ENCODE data around the gene TMEM51.

The TMEM51 gene

GRCh38 chr1:15246960-15247614 lies 93.5 kb downstream of the TMEM51 start, which contains the start of gene FHAD1:
Gene FHAD1 (plus strand): TSS chr1:15247223. CDS start chr1:15251785, 4,562 bp downstream.
- peak; percentile 78 for DNase-seq (ENCODE audit: low spot score)

DNA sequence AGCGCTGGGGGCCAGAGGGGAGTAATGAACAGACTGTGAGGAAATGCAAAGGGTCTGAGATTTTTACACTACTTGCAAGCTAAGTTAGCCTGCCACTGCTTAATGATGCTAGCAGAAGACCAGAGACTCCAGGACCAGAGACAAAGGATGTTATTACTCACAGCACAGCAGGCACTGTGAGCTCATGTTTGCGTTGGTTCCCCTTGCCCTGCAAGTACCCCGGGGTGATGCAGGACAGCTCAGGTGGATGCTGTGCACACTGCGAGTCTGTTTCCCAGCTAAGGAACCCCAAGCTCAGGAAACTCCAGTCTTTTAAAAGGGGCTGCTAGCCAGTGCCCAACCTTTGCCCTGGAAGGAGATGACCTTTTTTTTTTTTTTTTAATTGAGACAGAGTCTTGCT lies 94.7 kb downstream of the TMEM51 start:
- no peak for DNase-seq (ENCODE audit: low spot score)

- no peak for DNase-seq (ENCODE audit: low spot score)
These were observed 95.5 kb downstream of the TMEM51 start for GRCh38 chr1:15249081-15249480.

DNA sequence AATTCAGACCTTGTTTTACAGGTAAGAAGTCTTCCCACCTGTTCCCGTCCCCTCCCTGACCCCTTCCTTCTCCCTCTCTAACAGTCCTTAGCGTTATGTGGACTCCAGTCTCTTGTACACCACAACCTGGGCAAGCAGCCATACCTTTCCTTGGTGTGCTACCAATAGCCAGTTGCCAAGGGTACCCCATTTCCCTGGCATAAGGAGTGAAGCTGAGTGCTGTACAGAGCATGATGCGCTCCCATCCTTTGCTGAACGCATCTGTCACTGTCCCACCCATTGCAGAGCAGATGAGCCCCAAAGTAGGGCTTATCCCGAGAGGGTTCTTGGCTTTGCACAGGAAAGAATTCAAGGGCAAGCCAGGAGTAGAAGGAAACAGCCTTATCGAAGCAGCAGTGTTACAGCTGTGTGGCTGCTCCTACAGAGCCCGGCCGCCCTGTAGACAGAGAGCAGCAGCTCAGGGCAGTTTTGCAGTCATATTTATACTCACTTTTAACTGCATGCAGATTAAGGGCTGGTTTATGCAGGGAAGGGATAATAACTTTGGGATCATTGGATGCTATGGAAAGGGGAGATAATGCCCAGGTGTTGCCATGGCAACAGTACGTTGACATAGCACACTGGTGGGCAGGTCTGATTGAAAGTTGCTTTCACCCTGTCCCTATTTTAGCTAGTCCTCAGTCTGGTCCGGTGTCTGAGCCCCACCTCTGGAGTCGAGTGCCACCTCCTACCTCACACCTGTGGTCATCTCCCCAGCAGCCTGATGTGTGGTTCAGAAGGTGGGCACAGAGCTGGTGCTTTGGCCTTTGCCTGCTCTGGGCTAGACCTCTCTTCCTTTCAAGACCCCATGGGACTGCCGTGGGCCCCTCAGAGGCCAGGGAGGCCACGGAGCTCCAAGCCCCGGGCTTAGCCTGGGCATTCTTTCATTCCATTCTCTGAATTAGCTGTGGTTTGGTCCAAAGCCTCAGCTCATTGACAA lies 98.6 kb downstream of the TMEM51 start:
- no peak for DNase-seq (ENCODE audit: low spot score)

DNA sequence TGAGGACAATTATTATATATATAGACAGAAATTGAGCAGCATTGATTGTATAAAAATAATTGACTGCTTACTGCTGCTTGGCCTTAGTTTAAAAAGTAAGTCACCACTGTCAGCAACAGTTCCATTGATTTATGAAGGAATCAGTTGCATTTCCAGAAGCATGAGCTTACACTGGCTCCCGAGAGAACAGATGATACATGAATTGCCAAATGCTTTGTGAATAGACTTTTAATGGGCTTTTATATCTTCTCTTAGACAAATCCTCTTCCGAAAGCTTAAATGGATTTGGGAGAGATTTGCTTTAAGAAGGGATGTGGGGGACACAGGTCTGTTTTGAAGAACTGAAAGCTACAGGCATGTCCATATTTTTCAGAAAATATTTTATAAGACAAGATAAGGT lies 101.0 kb downstream of the TMEM51 start:
- DNase-seq (ENCODE audit: low spot score), result no peak

GRCh38 chr1:15255582-15256149 lies 102.1 kb downstream of the TMEM51 start:
- DNase-seq (ENCODE audit: low spot score), result no peak

- no peak for DNase-seq (ENCODE audit: low spot score)
These were observed 103.0 kb downstream of the TMEM51 start for GRCh38 chr1:15256584-15256983.

DNA sequence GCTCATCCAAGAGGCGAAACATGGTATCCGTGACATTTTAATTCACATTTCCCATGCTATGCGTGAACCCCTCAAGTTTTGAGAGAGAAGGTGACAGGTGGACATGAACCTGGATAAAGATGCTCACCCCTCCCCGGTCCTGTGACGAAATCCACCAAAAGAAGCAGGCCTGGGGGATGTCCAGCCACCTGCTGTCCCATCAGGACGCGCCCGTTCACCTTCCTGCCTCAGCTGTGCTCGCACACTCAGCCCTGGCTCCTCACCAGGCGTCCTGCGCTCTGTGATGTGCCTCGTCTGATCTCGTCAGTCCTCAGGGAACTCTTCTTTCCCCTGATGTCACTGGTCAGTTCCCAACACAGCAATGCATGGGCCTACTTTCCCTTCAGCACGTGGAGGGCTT lies 103.8 kb downstream of the TMEM51 start:
- DNase-seq (ENCODE audit: low spot score), result no peak

DNA sequence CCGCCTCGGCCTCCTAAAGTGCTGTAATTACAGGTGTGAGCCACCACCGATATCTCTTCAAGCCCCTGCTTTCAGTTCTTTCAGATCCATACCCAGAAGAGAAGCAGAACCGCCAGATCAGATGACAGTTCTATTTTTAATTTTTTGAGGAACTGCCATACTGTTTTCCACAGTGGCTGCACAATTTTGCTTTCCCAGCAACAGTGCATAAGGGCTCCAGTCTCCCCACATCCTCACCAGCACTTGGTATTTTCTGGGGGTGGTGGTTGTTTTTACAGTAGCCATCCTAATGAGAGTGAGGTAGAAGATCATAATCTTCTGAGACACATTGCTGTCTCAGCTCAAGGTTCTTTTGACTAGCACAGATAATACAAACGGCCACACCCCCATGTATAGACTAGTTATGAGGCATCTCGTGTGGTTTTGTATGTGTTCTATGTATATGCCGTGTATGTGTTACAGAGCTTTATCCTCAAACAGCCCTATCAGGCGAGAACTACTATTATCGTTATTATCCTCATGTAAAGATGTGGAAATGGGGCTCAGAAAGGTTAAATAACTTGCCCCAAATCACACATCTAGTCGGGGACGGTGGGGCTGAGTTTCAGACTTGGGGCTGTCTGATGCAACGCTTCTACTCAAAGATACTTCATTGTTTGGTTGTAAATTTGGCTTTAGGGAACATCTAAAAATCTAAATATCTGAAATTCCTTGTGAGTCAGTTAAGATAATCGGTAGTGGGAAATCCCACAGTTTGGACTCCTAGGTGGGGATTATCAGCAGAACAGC lies 105.5 kb downstream of the TMEM51 start:
- DNase-seq (ENCODE audit: low spot score), result no peak

GRCh38 chr1:15259622-15260007 lies 106.1 kb downstream of the TMEM51 start:
- DNase-seq (ENCODE audit: low spot score), result no peak

GRCh38 chr1:15260418-15261154 lies 107.0 kb downstream of the TMEM51 start:
- no peak for DNase-seq (ENCODE audit: low spot score)

- DNase-seq (ENCODE audit: low spot score), result peak; percentile 16
These were observed 107.8 kb downstream of the TMEM51 start for GRCh38 chr1:15261155-15262002.

DNA sequence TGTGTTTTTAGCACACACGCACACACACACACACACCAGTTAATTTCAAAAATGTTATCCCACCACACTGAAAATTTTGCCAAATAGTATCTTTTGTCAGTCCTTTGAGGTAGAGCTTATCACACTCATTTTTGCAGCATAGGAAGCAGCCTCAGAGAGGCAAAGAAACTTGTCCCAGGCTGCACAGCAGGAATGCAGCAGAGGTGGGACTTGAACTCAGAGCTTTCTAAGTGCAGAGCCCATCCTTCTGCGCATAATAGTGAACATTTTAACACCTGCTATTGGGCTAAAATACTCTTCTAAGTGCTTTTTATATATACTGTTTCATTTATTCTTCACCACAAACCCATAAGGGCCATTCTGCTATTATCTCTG lies 108.4 kb downstream of the TMEM51 start:
- no peak for DNase-seq (ENCODE audit: low spot score)

DNA sequence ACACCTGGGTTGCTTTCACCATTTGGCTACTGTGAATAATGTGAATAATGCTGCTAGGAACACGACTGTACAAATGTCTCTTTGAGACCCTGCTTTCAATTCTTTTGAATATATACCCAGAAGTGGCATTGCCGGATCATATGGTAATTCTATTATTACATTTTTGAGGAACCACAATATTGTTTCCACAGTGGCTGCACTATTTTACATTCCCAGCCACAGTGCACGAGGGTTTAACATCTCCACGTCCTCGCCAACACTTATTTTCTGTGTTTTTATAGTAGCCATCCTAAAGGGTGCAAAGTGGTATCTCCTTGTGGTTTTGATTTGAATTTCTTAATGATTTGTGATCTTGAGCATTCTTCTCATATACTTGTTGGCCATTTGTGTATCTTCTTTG lies 109.2 kb downstream of the TMEM51 start:
- no peak for DNase-seq (ENCODE audit: low spot score)

DNA sequence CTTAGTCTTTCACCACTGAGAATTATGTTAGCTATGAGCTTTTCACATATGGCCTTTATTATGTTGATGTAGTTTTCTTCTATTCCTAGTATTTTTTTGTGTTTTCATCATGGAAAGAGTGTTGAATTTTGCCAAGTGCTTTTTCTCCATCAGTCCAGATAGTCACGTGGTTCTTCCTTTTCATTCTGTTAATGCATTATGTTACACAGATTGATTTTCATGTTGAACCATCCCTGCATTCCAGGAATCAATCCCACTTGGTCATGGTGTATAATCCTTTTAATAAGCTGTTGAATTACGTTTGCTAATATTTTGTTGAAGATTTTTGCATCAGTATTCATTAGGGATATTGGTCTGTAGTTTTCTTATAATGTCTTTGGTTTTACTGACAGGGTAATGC lies 111.2 kb downstream of the TMEM51 start:
- DNase-seq (ENCODE audit: low spot score), result no peak

Data from RKO (cell line).